Posterior vena cava (tissue), 2 donors: Measurements from ENCODE around the gene ETFA. TPM values are rescaled to one million over a fixed set of nuclear protein-coding genes. Genes with fewer than 3 reads are reported as not detected.

Experiments
- DNase-seq: peaks from one replicate; pipeline ENCODE4 v3.0.0-alpha.2; 2020; ENCODE audit warnings: low spot score
- intact Hi-C, 2 donors: fragments of 100-400 bp; cut with DNase I; formaldehyde crosslinking; loops; one replicate each; pipeline versions ENCODE4 v1.14.1 to v1.14.2; 2022 to 2023
- total RNA-seq, 2 donors: library from RNA; stranded (reverse); fragmentation: NEBNext Ultra II Directional; extraction: Animal tissue kit (Norgen Biotek cat#: 25700); gene quantifications; one replicate each; pipeline ENCODE4 v1.2.1, GENCODE V29; 2021
- donor health status: DM: yes; HTN: yes; CAD: no.
- donor health status: DM: yes; HTN: yes; CAD: no.

Gene ETFA
- total RNA-seq, 2 donors from 2014 or later = 68.6 to 98.4 TPM

DNA sequence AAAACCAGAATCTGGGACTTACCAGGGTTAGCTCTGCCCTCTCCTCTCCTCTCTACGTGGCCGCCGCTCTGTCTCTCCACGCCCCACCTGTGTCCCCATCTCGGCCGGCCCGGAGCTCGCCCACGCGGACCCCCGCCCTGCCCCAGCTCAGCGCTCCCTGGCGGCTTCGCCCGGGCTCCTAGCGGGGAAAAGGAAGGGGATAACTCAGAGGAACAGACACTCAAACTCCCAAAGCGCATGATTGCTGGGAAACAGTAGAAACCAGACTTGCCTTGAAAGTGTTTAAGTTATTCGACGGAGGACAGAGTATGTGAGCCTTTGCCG is 30.8 kb upstream of the ETFA start:
- DNase-seq = no peak
- intact Hi-C loops = no loop called here

GRCh38 chr15:76341366-76342057 is 30.2 kb upstream of the ETFA start:
- no peak for DNase-seq
- intact Hi-C loops = no loop called here

DNA sequence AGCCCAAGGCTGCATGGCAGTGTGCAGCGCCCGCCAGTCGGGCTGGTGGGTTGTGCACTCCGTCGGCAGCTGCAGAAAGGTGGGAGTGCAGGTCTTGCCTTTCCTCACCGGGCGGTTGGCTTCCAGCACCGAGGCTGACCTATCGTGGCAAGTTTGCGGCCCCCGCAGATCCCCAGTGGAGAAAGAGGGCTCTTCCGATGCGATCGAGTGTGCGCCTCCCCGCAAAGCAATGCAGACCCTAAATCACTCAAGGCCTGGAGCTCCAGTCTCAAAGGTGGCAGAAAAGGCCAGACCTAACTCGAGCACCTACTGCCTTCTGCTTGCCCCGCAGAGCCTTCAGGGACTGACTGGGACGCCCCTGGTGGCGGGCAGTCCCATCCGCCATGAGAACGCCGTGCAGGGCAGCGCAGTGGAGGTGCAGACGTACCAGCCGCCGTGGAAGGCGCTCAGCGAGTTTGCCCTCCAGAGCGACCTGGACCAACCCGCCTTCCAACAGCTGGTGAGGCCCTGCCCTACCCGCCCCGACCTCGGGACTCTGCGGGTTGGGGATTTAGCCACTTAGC is 29.6 kb upstream of the ETFA start:
- intact Hi-C loops = no loop called here
- DNase-seq = no peak

DNA sequence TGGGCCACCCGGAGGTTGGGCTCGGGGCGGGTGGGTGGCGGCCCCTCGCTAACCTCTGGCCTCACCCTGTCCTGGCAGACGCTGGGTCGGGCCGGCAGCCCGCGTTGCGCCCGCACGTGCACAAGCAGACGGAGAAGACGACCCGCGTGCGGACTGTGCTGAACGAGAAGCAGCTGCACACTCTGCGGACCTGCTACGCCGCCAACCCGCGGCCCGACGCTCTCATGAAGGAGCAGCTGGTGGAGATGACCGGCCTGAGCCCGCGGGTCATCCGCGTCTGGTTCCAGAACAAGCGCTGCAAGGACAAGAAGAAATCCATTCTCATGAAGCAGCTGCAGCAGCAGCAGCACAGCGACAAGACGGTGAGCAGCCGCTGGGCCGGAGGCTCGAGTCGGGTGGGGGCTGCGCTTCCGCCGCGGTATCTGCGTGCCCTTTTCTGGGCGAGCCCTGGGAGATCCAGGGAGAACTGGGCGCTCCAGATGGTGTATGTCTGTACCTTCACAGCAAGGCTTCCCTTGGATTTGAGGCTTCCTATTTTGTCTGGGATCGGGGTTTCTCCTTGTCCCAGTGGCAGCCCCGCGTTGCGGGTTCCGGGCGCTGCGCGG is 29.0 kb upstream of the ETFA start:
- intact Hi-C loops = no loop called here
- no peak for DNase-seq

DNA sequence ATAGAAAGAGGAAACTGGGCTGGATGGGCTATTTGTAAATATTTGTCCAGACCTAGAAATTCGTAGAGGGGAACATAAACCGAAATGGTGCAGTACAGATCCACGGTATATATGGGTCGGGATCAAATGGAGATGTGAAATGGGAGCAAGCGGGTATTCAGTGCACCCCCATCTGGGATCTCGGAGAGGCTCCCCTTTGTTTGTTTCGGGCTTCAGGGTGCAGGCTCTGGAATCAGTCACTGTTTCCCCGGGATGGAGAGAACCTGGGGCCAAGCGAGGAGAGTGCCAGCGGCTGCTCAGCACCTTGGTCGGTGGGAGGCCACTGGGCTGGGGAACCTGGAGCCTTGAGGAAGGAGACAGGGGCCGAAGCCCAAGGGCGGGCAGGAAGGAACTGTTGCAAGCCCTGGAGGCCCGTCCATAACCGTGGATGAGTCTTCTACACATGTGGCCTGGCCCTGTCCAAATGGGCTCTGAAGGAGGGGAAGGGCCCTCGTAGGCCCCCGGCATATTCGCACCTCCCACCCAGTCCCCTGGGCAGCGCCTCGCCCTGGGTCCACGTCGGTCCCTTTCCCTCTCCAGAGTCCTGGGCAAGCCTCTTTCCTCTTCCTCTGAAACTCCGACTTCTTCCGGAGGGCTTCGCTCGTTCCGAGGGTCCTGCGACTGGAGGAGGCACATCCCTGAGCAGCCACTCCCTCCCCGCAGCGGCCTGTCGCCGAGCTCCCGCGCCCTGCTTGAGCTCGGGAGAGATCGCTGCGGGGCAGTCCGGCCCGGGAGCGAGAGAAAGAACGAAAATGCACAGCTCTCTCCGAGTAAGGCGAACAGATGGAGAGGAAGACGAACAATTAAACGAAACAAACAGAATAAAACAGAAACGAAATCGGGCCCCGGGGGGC is 28.3 kb upstream of the ETFA start:
- intact Hi-C loops = no loop called here
- DNase-seq = no peak

DNA sequence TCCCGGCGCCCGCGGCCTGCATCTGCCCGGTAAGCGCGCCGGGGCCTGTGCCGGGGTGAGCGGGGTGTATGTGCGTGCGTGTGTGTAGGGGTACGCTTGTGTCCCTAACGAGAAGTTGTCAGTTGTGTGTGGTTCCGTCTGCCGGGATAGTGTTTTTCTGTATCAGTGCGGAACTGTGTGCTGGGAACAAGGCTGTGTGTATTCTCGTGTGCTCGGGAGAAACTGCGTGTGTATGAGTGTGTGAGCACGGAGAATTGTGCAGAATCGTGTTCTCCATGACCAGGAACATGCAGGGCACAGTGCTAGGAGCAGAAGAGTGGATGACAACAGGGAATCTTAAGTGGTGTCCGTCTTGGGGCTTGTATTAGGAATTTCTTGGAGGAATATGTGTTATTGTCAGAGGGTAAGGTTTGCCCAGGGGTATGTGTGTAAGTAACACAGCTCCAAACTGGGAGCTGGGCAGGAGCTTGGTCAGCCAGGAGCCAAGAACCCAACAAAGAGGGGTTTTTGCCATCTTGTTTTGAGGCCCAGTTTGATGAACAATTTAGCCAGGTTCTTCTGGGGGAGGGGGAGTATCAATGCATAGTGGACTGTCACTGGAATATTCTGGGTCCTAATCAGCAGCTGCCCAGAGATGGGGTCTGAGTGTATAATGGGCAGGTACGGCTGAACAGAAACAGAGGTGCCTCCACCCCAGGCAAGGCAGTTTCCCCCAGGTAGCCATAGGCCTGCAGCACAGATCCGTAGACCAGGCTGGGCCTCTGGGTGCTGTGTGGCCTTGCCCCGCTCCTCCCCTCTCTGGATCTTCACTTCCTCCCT is 27.4 kb upstream of the ETFA start:
- intact Hi-C loops = no loop called here
- no peak for DNase-seq

GRCh38 chr15:76337696-76338485 is 26.6 kb upstream of the ETFA start:
- no peak for DNase-seq
- intact Hi-C loops = no loop called here

DNA sequence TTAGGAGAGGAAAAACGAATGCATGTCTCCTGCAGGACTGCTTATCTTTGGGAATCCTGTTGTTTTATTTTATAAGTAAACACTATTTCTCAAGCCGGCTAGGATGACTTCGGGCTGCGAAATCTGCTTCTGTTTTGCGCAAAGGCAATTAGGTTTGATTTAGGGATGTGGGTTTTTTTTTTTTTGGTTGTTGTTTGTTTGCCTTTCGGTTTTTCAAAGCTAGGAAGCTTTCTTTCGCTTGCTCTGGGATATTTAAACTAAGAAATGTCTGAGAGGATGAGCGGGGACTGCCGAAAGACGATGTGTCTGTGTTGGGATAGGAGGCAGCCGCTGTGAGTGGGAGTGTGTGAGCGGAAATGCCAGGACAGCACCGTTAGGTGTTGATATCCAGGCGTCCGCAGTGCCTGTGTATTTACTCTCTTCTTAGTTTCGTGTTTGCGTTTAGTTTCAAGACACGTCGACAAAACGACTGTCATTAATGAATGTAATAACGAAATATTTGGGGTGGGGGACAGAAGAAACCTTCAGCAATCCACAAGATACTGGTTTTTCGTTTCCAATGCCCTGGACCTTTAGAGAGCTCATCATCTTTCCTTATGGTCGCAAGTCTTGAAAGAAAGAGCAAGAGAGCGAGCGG is 25.9 kb upstream of the ETFA start:
- no peak for DNase-seq
- intact Hi-C loops = no loop called here

DNA sequence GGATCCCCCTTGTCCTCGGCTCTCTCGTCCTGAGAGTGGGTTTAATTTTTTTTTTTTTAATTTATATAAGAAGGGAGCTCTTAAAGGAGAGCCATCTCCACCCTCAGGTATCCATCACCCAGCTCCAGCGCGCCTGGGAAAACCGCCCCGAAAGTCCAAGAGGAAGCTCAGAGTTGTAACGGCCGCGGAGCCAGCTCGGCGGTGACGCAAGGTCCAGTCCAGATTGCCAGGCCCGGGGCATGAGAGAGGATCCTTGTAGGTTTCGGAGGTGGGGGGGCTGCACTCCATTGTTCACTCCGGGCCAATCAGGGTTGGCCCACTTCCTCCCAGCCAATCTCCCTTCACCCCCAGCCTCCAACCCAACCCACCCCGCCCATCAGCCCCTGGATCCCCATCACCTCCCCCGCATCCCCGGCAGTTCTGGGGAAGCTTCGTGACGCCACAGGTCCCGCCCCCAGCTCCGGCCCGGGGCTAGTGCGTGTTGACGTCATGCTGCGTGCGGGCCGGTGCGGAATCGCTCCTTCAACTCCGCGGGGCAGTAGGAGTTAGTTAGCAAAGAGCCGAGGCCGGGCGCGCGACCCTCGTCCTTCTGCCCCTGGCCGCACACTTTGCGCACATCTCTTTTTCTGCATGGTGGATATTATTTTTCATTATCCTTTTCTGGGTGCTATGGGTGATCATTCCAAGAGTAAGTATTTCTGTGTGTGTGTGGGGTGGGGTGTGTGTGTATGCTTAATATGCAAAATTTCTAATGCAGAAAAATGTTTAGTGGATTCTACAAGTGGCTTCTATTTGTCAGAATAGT is 25.2 kb upstream of the ETFA start, which contains the start of gene ISL2:
TSS of gene ISL2 (plus strand) at position 520 of the 805 bp plus-strand sequence. CDS start at position 631, 111 bp downstream.
- DNase-seq = peak; percentile 88
- intact Hi-C loops = no loop called here

DNA sequence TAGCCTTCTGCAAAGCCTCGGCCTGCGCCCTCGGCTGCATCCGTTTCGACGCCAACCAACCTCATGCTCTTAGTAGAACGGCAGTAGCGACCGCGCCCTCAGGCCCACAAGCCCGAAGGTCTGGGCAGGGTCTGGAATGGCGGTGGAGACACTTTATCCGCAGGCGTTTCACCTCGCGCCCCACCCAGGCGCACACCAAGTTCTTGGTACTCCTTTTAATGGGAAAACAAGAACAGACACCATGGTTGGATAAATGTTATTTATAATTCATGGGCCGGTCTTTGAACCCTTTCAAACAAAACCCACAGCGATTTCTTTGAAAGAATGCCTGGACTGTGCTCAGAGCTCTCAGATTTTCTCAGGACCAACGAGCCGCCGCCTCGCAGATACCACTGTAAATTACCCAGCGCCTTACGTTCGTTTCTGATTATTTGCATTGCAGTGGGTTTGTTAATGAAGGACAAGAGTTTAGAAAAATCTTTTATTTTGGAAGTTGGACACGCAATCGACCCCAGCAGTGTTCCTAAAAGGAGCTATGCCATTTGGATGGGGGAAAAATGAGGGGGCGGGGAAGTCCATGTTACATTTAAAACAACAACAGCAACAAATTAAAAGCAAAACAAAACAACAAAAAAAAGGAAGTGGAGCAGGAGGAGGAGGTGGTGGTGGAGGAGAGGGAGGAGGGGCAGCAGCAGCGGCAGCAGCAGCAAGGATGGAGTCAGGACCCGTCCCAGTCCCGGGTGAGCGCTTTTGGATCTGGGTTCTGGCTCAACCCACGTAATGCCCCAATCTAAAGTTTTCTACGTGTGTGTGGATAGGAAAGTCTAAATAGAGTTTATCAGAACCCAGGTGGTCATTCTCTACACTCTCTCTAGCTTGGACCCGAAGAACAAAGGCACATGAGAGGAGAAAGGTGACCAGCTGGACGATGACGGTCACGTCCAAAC is 24.3 kb upstream of the ETFA start:
- DNase-seq = no peak
- intact Hi-C loops = no loop called here

DNA sequence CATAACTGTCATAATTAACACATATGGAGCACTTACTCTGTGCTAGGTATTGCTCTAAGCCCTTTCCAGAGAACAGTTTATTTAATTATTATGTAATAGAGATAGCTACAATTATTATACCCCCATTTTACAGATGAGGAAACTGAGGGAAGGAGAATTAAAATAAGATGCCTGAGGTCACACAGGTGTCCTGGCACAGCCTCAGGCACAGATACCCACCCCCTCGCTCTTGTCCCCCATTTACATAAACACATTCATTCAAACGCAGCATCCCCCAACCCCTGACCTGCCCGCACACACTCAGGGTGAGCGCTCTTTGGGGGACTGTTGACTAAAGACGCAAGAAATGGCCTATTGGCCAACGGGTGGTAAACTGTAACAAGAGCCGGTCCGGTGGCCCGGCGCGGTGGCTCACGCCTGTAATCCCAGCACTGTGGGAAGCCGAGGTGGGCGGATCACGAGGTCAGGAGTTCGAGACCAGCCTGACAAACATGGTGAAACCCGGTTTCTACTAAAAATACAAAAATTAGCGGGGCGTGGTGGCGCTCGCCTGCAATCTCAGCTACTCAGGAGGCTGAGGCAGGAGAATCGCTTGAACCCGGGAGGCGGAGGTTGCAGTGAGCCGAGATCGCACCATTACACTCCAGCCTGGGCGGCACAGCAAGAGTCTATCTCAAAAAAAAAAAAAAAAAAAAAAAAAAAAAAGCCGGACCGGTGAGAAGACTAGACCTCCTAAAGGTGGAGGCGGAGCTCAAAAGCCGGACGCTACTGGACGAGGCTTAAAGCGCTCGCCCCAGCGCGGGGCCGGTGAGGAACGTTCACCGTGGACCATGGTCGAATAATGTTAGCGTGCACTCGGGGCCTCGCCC is 23.4 kb upstream of the ETFA start:
- intact Hi-C loops = loop anchor here in 1 of 2 donors (5.0 kb wide), 1 partner anchor 142 kb away; no protein-coding TSS in a partner anchor
- no peak for DNase-seq

DNA sequence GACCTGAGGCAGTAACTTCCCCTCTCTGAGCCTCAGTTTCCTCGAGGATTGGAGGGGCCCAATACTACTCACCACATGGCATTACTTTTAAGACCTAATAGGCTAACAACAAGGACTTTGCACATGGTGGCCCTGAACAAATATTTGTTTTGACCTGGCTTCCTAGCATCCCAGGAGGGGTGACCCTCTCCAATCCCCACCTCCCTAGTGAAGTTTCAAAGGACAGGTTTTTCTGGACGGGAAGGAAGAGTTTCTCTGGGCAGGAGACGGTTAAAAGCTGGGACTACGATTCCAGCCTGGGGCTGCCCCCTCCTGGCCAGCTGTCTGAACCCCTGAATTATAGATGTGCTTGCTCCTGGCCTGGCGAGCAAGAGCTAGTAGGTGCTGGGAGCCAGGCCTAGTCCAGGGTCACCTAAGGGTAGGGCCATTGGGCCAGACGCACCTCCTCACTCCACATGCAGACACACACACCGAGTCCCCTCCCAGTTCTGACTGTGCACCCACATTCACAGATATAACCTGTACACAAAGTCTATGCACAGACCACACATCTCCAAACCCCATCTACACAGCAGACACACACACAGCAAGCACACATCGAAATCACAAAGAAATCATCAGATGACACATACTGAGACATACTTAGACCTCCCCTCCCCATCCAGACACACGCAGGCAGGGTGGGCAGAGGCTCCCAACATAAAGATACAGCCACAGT is 22.6 kb upstream of the ETFA start:
- intact Hi-C loops = loop anchor here in 1 of 2 donors (5.0 kb wide), 1 partner anchor 142 kb away; no protein-coding TSS in a partner anchor
- no peak for DNase-seq

GRCh38 chr15:76333309-76333708 is 22.0 kb upstream of the ETFA start:
- intact Hi-C loops = loop anchor here in 1 of 2 donors (5.0 kb wide), 1 partner anchor 141 kb away; no protein-coding TSS in a partner anchor
- no peak for DNase-seq

DNA sequence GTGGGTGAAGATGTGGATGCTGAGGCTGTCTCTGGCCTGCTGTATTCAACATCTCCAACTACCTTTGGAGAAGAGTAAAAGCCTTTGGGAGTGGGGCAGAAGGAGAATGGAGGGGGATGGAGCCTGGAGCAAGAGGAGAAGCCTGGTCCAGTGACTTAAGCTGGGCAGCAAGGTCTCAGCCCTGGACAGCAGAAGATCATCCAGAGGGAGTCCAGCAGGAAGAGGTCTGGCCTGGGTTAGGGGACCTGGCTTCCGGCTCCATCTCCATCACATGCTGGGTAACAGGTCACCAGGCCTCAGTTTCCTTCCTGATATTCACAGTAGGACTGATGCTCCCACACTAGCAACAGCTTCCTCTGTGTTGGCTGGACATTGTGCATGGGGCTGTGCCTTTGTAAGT is 21.5 kb upstream of the ETFA start:
- intact Hi-C loops = loop anchor here in 1 of 2 donors (5.0 kb wide), 1 partner anchor 140 kb away; no protein-coding TSS in a partner anchor
- DNase-seq = no peak
